HCT116 (cell line): ENCODE measurements around the gene CNR2. TPM values are rescaled to one million over a fixed set of nuclear protein-coding genes. Genes with fewer than 3 reads are reported as not detected.

ENCODE experiments used
- ATAC-seq: fragments of 200-7000 bp; cut with Tn5 transposase; 2 replicates; pipeline ENCODE4 v1.9.1; 2020; ENCODE audit warnings: mild to moderate bottlenecking, moderate library complexity
- BruUV-seq: library from RNA; stranded (reverse); fragments of 400-500 nt; replicated peaks from 2 replicates; lab custom pipeline; 2021; lab: Mats Ljungman, UMichigan
- CTCF ChIA-PET: fragments of 300-600 bp; sonication (Branson Sonifier 250); formaldehyde crosslinking; loops from one replicate; lab custom pipeline; 2021; ENCODE audit warnings: antibody characterized with exemption; lab: Charles Lee
- POLR2A ChIA-PET: fragments of 300-600, 350-600 bp; sonication (Branson Sonifier 250); formaldehyde crosslinking; loops from one replicate; lab custom pipeline; 2021; ENCODE audit warnings: antibody characterized with exemption; lab: Charles Lee
- RAD21 ChIA-PET, 2 experiments: fragments of 300-600 bp; sonication (Branson Sonifier 250); formaldehyde crosslinking; loops; one replicate each; lab custom pipeline; 2023; ENCODE audit warnings: low total read pairs in 2 of 2; ENCODE audit not compliant: uncharacterized antibody in 2 of 2, unreplicated experiment in 2 of 2, low non-redundant PET in 1 of 2; lab: Charles Lee
- DNase-seq: peaks from one replicate; pipeline ENCODE4 v3.0.0-alpha.2; 2010; ENCODE audit warnings: low read depth, low spot score
- H2AFZ ChIP-seq: fragments of 200-600 bp; shearing (Covaris generic), sonication (generic); 2 replicates; pipeline ENCODE4 v1.6.1; 2017; ENCODE audit warnings: low read depth, mixed run types, mixed read lengths, antibody characterized with exemption, low read length; ENCODE audit not compliant: poor library complexity, severe bottlenecking
- H3K27ac ChIP-seq: 2 replicates; pipeline ENCODE4 v1.5.1; 2012; ENCODE audit warnings: low read depth, low read length
- H3K27me3 ChIP-seq: fragments of 200-600 bp; sonication (generic); 2 replicates; pipeline ENCODE4 v1.6.1; 2016; ENCODE audit warnings: mixed run types, low read length, mixed read lengths; ENCODE audit not compliant: insufficient read depth
- H3K36me3 ChIP-seq, 2 experiments: fragments of 200-500 bp in 1 of 2; fragments of 200-600 bp in 1 of 2; sonication (Bioruptor generic) in 1 of 2; sonication (generic) in 1 of 2; 2 replicates each; pipeline versions ENCODE4 v1.5.1 to v1.6.1; 2014 to 2016; ENCODE audit warnings: low read length in 2 of 2, inconsistent platforms in 1 of 2, mixed read lengths in 1 of 2, mixed run types in 1 of 2; ENCODE audit not compliant: insufficient read depth in 2 of 2, control insufficient read depth in 1 of 2
- H3K4me1 ChIP-seq, 2 experiments: fragments of 200-600 bp in 1 of 2; sonication (generic) in 1 of 2; 2 replicates each; pipeline versions ENCODE4 v1.5.1 to v1.6.1; 2012 to 2017; ENCODE audit warnings: low read length in 2 of 2, inconsistent platforms in 1 of 2, mild to moderate bottlenecking in 1 of 2, mixed read lengths in 1 of 2, mixed run types in 1 of 2, moderate library complexity in 1 of 2; ENCODE audit not compliant: insufficient read depth in 2 of 2, control insufficient read depth in 1 of 2
- H3K4me2 ChIP-seq: fragments of 200-600 bp; sonication (generic); 2 replicates; pipeline ENCODE4 v1.6.1; 2017; ENCODE audit warnings: mixed run types, low read length, mixed read lengths
- H3K4me3 ChIP-seq, 2 experiments: fragments of 200-600 bp in 1 of 2; sonication (generic) in 1 of 2; replicated peaks in 1 of 2; 2 replicates each; pipeline ENCODE4 v1.5.1; 2011 to 2016; ENCODE audit warnings: low read length in 2 of 2, control low read depth in 1 of 2, low read depth in 1 of 2, mild to moderate bottlenecking in 1 of 2, mixed read lengths in 1 of 2, mixed run types in 1 of 2
- H3K79me2 ChIP-seq: fragments of 200-600 bp; sonication (generic); 2 replicates; pipeline ENCODE4 v1.6.1; 2017; ENCODE audit warnings: mild to moderate bottlenecking, mixed run types, low read length, moderate library complexity, mixed read lengths; ENCODE audit not compliant: insufficient read depth
- H3K9ac ChIP-seq: fragments of 200-600 bp; sonication (generic); 2 replicates; pipeline ENCODE4 v1.6.1; 2016; ENCODE audit warnings: low read length, mixed read lengths
- H3K9me2 ChIP-seq: fragments of 200-600 bp; sonication (generic), shearing (Covaris generic); 2 replicates; pipeline ENCODE4 v1.6.1; 2017; ENCODE audit warnings: mixed run types, mild to moderate bottlenecking, moderate library complexity; ENCODE audit not compliant: insufficient read depth
- H3K9me3 ChIP-seq, 2 experiments: fragments of 200-500 bp in 1 of 2; fragments of 200-600 bp in 1 of 2; sonication (Bioruptor generic) in 1 of 2; sonication (generic) in 1 of 2; 2 replicates each; pipeline ENCODE4 v1.6.1; 2014 to 2017; ENCODE audit warnings: low read length in 2 of 2, mixed read lengths in 2 of 2, inconsistent platforms in 1 of 2, low read depth in 1 of 2, mild to moderate bottlenecking in 1 of 2, mixed run types in 1 of 2, moderate library complexity in 1 of 2; ENCODE audit not compliant: control insufficient read depth in 1 of 2, insufficient read depth in 1 of 2
- H4K20me1 ChIP-seq: fragments of 200-600 bp; sonication (generic), shearing (Covaris generic); 2 replicates; pipeline ENCODE4 v1.6.1; 2017; ENCODE audit warnings: mixed run types, mild to moderate bottlenecking, moderate library complexity; ENCODE audit not compliant: insufficient read depth
- CTCF ChIP-seq, 3 experiments: fragments of 200-600 bp in 1 of 3; sonication (generic) in 1 of 3; IDR thresholded peaks in 2 of 3; conservative IDR thresholded peaks in 1 of 3; 2 replicates each; pipeline ENCODE4 v1.5.1; 2012 to 2017; ENCODE audit warnings: low read depth in 2 of 3, low read length in 2 of 3, antibody characterized with exemption in 1 of 3, borderline replicate concordance in 1 of 3, control low read depth in 1 of 3, mild to moderate bottlenecking in 1 of 3, mixed read lengths in 1 of 3, mixed run types in 1 of 3, moderate library complexity in 1 of 3; ENCODE audit not compliant: insufficient read depth in 1 of 3
- EZH2 ChIP-seq: fragments of 200-600 bp; sonication (generic); IDR thresholded peaks from 2 replicates; pipeline ENCODE4 v1.6.1; 2017; ENCODE audit warnings: antibody characterized with exemption, mixed run types
- FOSL1 ChIP-seq: IDR thresholded peaks from 2 replicates; pipeline ENCODE4 v1.6.1; 2012; ENCODE audit warnings: low read depth
- JUND ChIP-seq: IDR thresholded peaks from 2 replicates; pipeline ENCODE4 v1.6.1; 2012
- POLR2A ChIP-seq: IDR thresholded peaks from 2 replicates; pipeline ENCODE4 v1.7.0; 2011; ENCODE audit warnings: borderline replicate concordance; ENCODE audit not compliant: insufficient read depth, insufficient read length; ENCODE audit errors: extremely low read depth
- POLR2AphosphoS5 ChIP-seq: IDR thresholded peaks from 2 replicates; pipeline ENCODE4 v1.6.1; 2011; ENCODE audit warnings: mild to moderate bottlenecking, low read depth, low read length, moderate library complexity
- RAD21 ChIP-seq: IDR thresholded peaks from 2 replicates; pipeline ENCODE4 v1.6.1; 2012; ENCODE audit warnings: low read depth, mild to moderate bottlenecking
- SP1 ChIP-seq: IDR thresholded peaks from 2 replicates; pipeline ENCODE4 v1.6.1; 2012; ENCODE audit warnings: low read depth
- SRF ChIP-seq: IDR thresholded peaks from 2 replicates; pipeline ENCODE4 v1.6.1; 2012; ENCODE audit warnings: low read depth
- TCF7L2 ChIP-seq: IDR thresholded peaks from 2 replicates; pipeline ENCODE4 v1.7.0; 2011; ENCODE audit warnings: borderline replicate concordance, inconsistent platforms; ENCODE audit not compliant: insufficient read depth, insufficient read length; ENCODE audit errors: extremely low read depth
- YY1 ChIP-seq: IDR thresholded peaks from 2 replicates; pipeline ENCODE4 v1.6.1; 2011; ENCODE audit warnings: low read length, low read depth, moderate library complexity, mild to moderate bottlenecking; ENCODE audit not compliant: insufficient replicate concordance; ENCODE audit errors: extremely low read depth
- intact Hi-C: fragments of 100-400 bp; cut with micrococcal nuclease; formaldehyde crosslinking; loops from 2 replicates; pipeline ENCODE4 v1.10.0; 2022
- total RNA-seq: library from RNA; stranded (reverse); gene quantifications from one replicate; pipeline ENCODE4 v1.2.1, GENCODE V29; 2021; ENCODE audit not compliant: unreplicated experiment
- TF ChIP-seq, protein P1 (sequence below): IDR thresholded peaks from 2 replicates; pipeline ENCODE4 v1.6.1; 2012
- TF ChIP-seq, protein P2 (sequence below): IDR thresholded peaks from 2 replicates; pipeline ENCODE4 v1.6.1; 2012

Gene CNR2
- total RNA-seq, 1 experiment from 2014 or later: 0.05 TPM

DNA sequence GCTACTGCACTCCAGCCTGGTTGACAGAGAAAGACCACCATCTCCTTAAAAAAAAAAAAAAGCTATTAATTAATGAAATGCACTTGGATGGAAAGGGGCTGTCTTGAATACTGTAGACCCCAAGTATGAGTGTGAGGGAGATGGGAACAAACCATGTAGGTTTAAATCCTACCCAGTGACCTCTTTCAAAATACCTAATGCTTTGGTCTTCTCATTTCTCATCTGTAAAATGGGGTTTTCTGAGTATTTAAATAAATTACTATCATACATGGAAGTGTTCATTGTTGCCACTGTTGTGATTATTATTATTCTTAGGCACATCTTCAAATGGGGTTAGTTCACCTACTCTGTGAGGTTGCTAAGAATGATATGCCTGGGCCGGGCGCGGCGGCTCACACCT, 27.9 kb downstream of the CNR2 start:
- POLR2A ChIA-PET: no interaction called here
- no peaks in the 10 kb centered on the region for H3K27me3 ChIP-seq
- ATAC-seq: no peak

More for the DNA sequence above, 27.9 kb downstream of the CNR2 start:
- no peaks in the 10 kb centered on the region for H3K79me2 ChIP-seq
- no peak overlapping the region for H3K9ac ChIP-seq
- no peaks in the 10 kb centered on the region for H3K9me3 ChIP-seq
- no peaks in the 10 kb centered on the region for H4K20me1 ChIP-seq
- no peaks in the 10 kb centered on the region for H3K4me1 ChIP-seq
- no peaks in the 10 kb centered on the region for H3K9me2 ChIP-seq
- H3K4me3 ChIP-seq: no peak overlapping the region
- no peak overlapping the region for H3K27ac ChIP-seq
- no peaks in the 10 kb centered on the region for H3K36me3 ChIP-seq
- TF ChIP-seq TCF7L2 (no peak), SRF (no peak), POLR2A (no peak), EZH2 (no peak), YY1 (no peak), JUND (no peak), FOSL1 (no peak), SP1 (no peak), POLR2AphosphoS5 (no peak), CTCF (IDR thresholded peaks at IDR 0.05 in 2 of 3, conservative IDR thresholded peaks at IDR 0.05 in 1 of 3; ENCODE audit: borderline replicate concordance in 1 of 3, insufficient read depth in 1 of 3, low read depth in 2 of 3, low read length in 2 of 3) (no peak), RAD21 (no peak)
- TF ChIP-seq, protein P1, sequence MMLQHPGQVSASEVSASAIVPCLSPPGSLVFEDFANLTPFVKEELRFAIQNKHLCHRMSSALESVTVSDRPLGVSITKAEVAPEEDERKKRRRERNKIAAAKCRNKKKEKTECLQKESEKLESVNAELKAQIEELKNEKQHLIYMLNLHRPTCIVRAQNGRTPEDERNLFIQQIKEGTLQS: no peak
- TF ChIP-seq, protein P2, sequence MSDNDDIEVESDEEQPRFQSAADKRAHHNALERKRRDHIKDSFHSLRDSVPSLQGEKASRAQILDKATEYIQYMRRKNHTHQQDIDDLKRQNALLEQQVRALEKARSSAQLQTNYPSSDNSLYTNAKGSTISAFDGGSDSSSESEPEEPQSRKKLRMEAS: no peak
- DNase-seq: no peak
- ChIA-PET RAD21 (no interaction called here), CTCF (no interaction called here)
- no TSS peak for BruUV-seq
- intact Hi-C loops: no loop called here
- no peak overlapping the region for H2AFZ ChIP-seq
- H3K4me2 ChIP-seq: no peak overlapping the region
